ENCODE measurements around the gene RHOJ. TPM values are rescaled to one million over a fixed set of nuclear protein-coding genes. Genes with fewer than 3 reads are reported as not detected.

RHOJ gene
- total RNA-seq, 6 donors from 2014 or later: 4.6 to 42.5 (median 14.7) TPM

GRCh38 chr14:63203618-63204406, 431 bp upstream of the RHOJ start:
- DNase-seq (peak in 1 of 2 donors; percentile 55), ATAC-seq (ENCODE audit: low FRiP score in 2 of 2) (peak; percentile 90 to 91)
- H3K4me1 ChIP-seq: peaks cover 0 to 11% (median 7%) of the 10 kb centered on the region in 4 donors
- TF ChIP-seq POLR2A (IDR thresholded peaks at IDR 0.05) (peak in 1 of 4 donors; percentile 7), EP300 (IDR thresholded peaks at IDR 0.05) (peak in 1 of 4 donors; percentile 25), POLR2AphosphoS5 (IDR thresholded peaks at IDR 0.05) (peak; percentile 60 to 70), CTCF (IDR thresholded peaks at IDR 0.05) (peak in 1 of 6 experiments; percentile 4)
- no peaks in the 10 kb centered on the region for H3K36me3 ChIP-seq
- peak overlapping the region; percentile 33 to 54 (median 46) for H3K4me3 ChIP-seq
- H3K9me3 ChIP-seq: no peaks in the 10 kb centered on the region
- no peaks in the 10 kb centered on the region for H3K27me3 ChIP-seq
- H3K27ac ChIP-seq: peak overlapping the region; percentile 86 to 92 (median 86)
- WGBS, 2 donors: 12 to 13% methylated on average over 11 of the region's 11 CpGs

- 46 to 56% methylated on average over 10 of the region's 10 CpGs for WGBS, 2 donors
- ATAC-seq (ENCODE audit: low FRiP score in 2 of 2) (peak in 1 of 2 donors; percentile 5), DNase-seq (no peak)
- Histone ChIP-seq H3K36me3 (no peaks in the 10 kb centered on the region), H3K4me3 (peak overlapping the region; percentile 33 to 54 (median 46)), H3K9me3 (no peaks in the 10 kb centered on the region), H3K4me1 (peaks cover 0 to 11% (median 7%) of the 10 kb centered on the region in 4 donors), H3K27ac (peak overlapping the region; percentile 86 to 92 (median 86)), H3K27me3 (no peaks in the 10 kb centered on the region)
- no peak for TF ChIP-seq EP300 (IDR thresholded peaks at IDR 0.05)
- TF ChIP-seq POLR2A (IDR thresholded peaks at IDR 0.05): no peak
- TF ChIP-seq CTCF (IDR thresholded peaks at IDR 0.05): no peak
- no peak for TF ChIP-seq POLR2AphosphoS5 (IDR thresholded peaks at IDR 0.05)
Measured at GRCh38 chr14:63205044-63205575, 867 bp downstream of the RHOJ start.

GRCh38 chr14:63205866-63206265, 1.6 kb downstream of the RHOJ start:
- H3K4me3 ChIP-seq: peak overlapping the region in 3 of 4 donors; percentile 41 to 54 (median 52)
- no peaks in the 10 kb centered on the region for H3K9me3 ChIP-seq
- no peak for DNase-seq
- peaks cover 0 to 11% (median 7%) of the 10 kb centered on the region in 4 donors for H3K4me1 ChIP-seq
- ATAC-seq (ENCODE audit: low FRiP score in 2 of 2): no peak
- peak overlapping the region in 3 of 4 donors; percentile 86 to 92 (median 87) for H3K27ac ChIP-seq
- no peaks in the 10 kb centered on the region for H3K27me3 ChIP-seq
- no peaks in the 10 kb centered on the region for H3K36me3 ChIP-seq
- TF ChIP-seq EP300 (IDR thresholded peaks at IDR 0.05) (no peak), CTCF (IDR thresholded peaks at IDR 0.05) (no peak), POLR2A (IDR thresholded peaks at IDR 0.05) (no peak), POLR2AphosphoS5 (IDR thresholded peaks at IDR 0.05) (no peak)

GRCh38 chr14:63209160-63209559, 4.9 kb downstream of the RHOJ start:
- Histone ChIP-seq H3K4me3 (no peak overlapping the region), H3K27ac (no peak overlapping the region), H3K36me3 (peaks cover 0 to 8% (median 0%) of the 10 kb centered on the region in 4 donors), H3K27me3 (no peaks in the 10 kb centered on the region), H3K9me3 (no peaks in the 10 kb centered on the region), H3K4me1 (peaks cover 0 to 5% (median under 1%) of the 10 kb centered on the region in 4 donors)
- TF ChIP-seq EP300 (IDR thresholded peaks at IDR 0.05) (no peak), POLR2A (IDR thresholded peaks at IDR 0.05) (no peak), CTCF (IDR thresholded peaks at IDR 0.05) (no peak), POLR2AphosphoS5 (IDR thresholded peaks at IDR 0.05) (no peak)
- no peak for DNase-seq
- ATAC-seq (ENCODE audit: low FRiP score in 2 of 2): no peak
- WGBS, 2 donors: 96 to 100% methylated on average over 1 of the region's 1 CpG
